ENCODE results near the gene NIPSNAP3A.
A peak's percentile ranks its signal among the peaks of the same experiment; 100 is the strongest.

Gene NIPSNAP3A

GRCh38 chr9:104750185-104750767, 2.8 kb downstream of the NIPSNAP3A start:
- no peak overlapping the region for H3K27ac ChIP-seq (ENCODE audit: low read depth, low read length)
- TF ChIP-seq EZH2phosphoT487 (IDR thresholded peaks at IDR 0.05; ENCODE audit: borderline replicate concordance, low read length) (no peak), CTCF (IDR thresholded peaks at IDR 0.05; ENCODE audit: low read depth, low read length, poor library complexity, severe bottlenecking) (no peak)
- H3K4me3 ChIP-seq (ENCODE audit: low read length): no peak overlapping the region
- no peaks in the 10 kb centered on the region for H3K9me2 ChIP-seq (replicated peaks; ENCODE audit: control insufficient read depth, low read length)
- peaks cover 37% of the 10 kb centered on the region for H3K36me3 ChIP-seq (ENCODE audit: control insufficient read depth, low read length)
- peak overlapping the region; percentile 88; the same call in 1 of the 2 replicates for H3K4me2 ChIP-seq (ENCODE audit: low read length)
- H3K4me1 ChIP-seq (ENCODE audit: control insufficient read depth, low read length): peaks cover 38% of the 10 kb centered on the region
- no peaks in the 10 kb centered on the region for H4K20me1 ChIP-seq (ENCODE audit: control insufficient read depth, insufficient read depth, low read depth, low read length)
- no peaks in the 10 kb centered on the region for H3K27me3 ChIP-seq (ENCODE audit: control insufficient read depth, low read length)
- peaks cover 10% of the 10 kb centered on the region for H3F3A ChIP-seq (ENCODE audit: control insufficient read depth, insufficient read depth)
- H3K79me2 ChIP-seq (ENCODE audit: control insufficient read depth, low read length): peaks cover 27% of the 10 kb centered on the region
- H3K9me3 ChIP-seq (ENCODE audit: control insufficient read depth, insufficient read depth, low read length): no peaks in the 10 kb centered on the region

- Histone ChIP-seq H3K4me3 (ENCODE audit: low read length) (no peak overlapping the region), H3K79me2 (ENCODE audit: control insufficient read depth, low read length) (no peaks in the 10 kb centered on the region), H3K4me1 (ENCODE audit: control insufficient read depth, low read length) (peaks cover 8% of the 10 kb centered on the region; the same call in 1 of the 2 replicates), H3K36me3 (ENCODE audit: control insufficient read depth, low read length) (peaks cover 8% of the 10 kb centered on the region), H3K9me2 (replicated peaks; ENCODE audit: control insufficient read depth, low read length) (no peaks in the 10 kb centered on the region), H3K9me3 (ENCODE audit: control insufficient read depth, insufficient read depth, low read length) (no peaks in the 10 kb centered on the region), H3K27ac (ENCODE audit: low read depth, low read length) (no peak overlapping the region), H4K20me1 (ENCODE audit: control insufficient read depth, insufficient read depth, low read depth, low read length) (no peaks in the 10 kb centered on the region), H3K4me2 (ENCODE audit: low read length) (no peak overlapping the region), H3K27me3 (ENCODE audit: control insufficient read depth, low read length) (no peaks in the 10 kb centered on the region), H3F3A (ENCODE audit: control insufficient read depth, insufficient read depth) (peaks cover 10% of the 10 kb centered on the region)
- TF ChIP-seq CTCF (IDR thresholded peaks at IDR 0.05; ENCODE audit: low read depth, low read length, poor library complexity, severe bottlenecking): no peak
- TF ChIP-seq EZH2phosphoT487 (IDR thresholded peaks at IDR 0.05; ENCODE audit: borderline replicate concordance, low read length): no peak
These were observed 11.5 kb downstream of the NIPSNAP3A start for GRCh38 chr9:104758974-104759373.

GRCh38 chr9:104765138-104765537, 17.7 kb downstream of the NIPSNAP3A start:
- Histone ChIP-seq H3K9me3 (ENCODE audit: control insufficient read depth, insufficient read depth, low read length) (no peaks in the 10 kb centered on the region), H3K79me2 (ENCODE audit: control insufficient read depth, low read length) (peaks cover 29% of the 10 kb centered on the region), H3K4me2 (ENCODE audit: low read length) (peak overlapping the region; percentile 95), H4K20me1 (ENCODE audit: control insufficient read depth, insufficient read depth, low read depth, low read length) (no peaks in the 10 kb centered on the region), H3K27ac (ENCODE audit: low read depth, low read length) (peak overlapping the region; percentile 87), H3K36me3 (ENCODE audit: control insufficient read depth, low read length) (peaks cover 23% of the 10 kb centered on the region), H3K27me3 (ENCODE audit: control insufficient read depth, low read length) (no peaks in the 10 kb centered on the region), H3F3A (ENCODE audit: control insufficient read depth, insufficient read depth) (peaks cover 34% of the 10 kb centered on the region), H3K9me2 (replicated peaks; ENCODE audit: control insufficient read depth, low read length) (no peaks in the 10 kb centered on the region), H3K4me1 (ENCODE audit: control insufficient read depth, low read length) (peaks cover 48% of the 10 kb centered on the region), H3K4me3 (ENCODE audit: low read length) (peak overlapping the region; percentile 85)
- TF ChIP-seq CTCF (IDR thresholded peaks at IDR 0.05; ENCODE audit: low read depth, low read length, poor library complexity, severe bottlenecking) (no peak), EZH2phosphoT487 (IDR thresholded peaks at IDR 0.05; ENCODE audit: borderline replicate concordance, low read length) (no peak)
